ENCODE results near the gene REG3G.

The REG3G gene

GRCh38 chr2:79025421-79025820, at the start of gene REG3G:
Gene REG3G, plus strand, starts transcription at chr2:79025702. Its CDS starts 392 bp downstream, at chr2:79026094.
- FAIRE-seq, result no peak

- no peak for FAIRE-seq
Measured at GRCh38 chr2:78977661-78978145, 47.8 kb upstream of the REG3G start.

- FAIRE-seq, result no peak
Measured at GRCh38 chr2:78978340-78978739, 47.2 kb upstream of the REG3G start.

- no peak for FAIRE-seq
Measured at GRCh38 chr2:78979380-78980151, 45.9 kb upstream of the REG3G start.

GRCh38 chr2:78980152-78980465, 45.4 kb upstream of the REG3G start:
- FAIRE-seq, result no peak

GRCh38 chr2:78980871-78981270, 44.6 kb upstream of the REG3G start:
- no peak for FAIRE-seq

GRCh38 chr2:78982638-78983330, 42.7 kb upstream of the REG3G start:
- no peak for FAIRE-seq

GRCh38 chr2:78984386-78984785, 41.1 kb upstream of the REG3G start:
- FAIRE-seq, result no peak

GRCh38 chr2:78985558-78985957, 39.9 kb upstream of the REG3G start:
- no peak for FAIRE-seq

- no peak for FAIRE-seq
Measured at GRCh38 chr2:78989051-78989450, 36.5 kb upstream of the REG3G start.

- FAIRE-seq, result no peak
Measured at GRCh38 chr2:78992451-78992806, 33.1 kb upstream of the REG3G start.

GRCh38 chr2:78992807-78993517, 32.5 kb upstream of the REG3G start:
- FAIRE-seq, result no peak

GRCh38 chr2:78993518-78994148, 31.9 kb upstream of the REG3G start:
- no peak for FAIRE-seq

GRCh38 chr2:78994789-78995188, 30.7 kb upstream of the REG3G start:
- FAIRE-seq, result no peak

- no peak for FAIRE-seq
Measured at GRCh38 chr2:78999406-78999805, 26.1 kb upstream of the REG3G start.

- no peak for FAIRE-seq
Measured at GRCh38 chr2:79000008-79000576, 25.4 kb upstream of the REG3G start.

GRCh38 chr2:79001285-79001684, 24.2 kb upstream of the REG3G start:
- FAIRE-seq, result no peak

- FAIRE-seq, result no peak
Measured at GRCh38 chr2:79004680-79005079, 20.8 kb upstream of the REG3G start.

- FAIRE-seq, result no peak
Measured at GRCh38 chr2:79005216-79005615, 20.3 kb upstream of the REG3G start.

- FAIRE-seq, result no peak
Measured at GRCh38 chr2:79009388-79009787, 16.1 kb upstream of the REG3G start.

GRCh38 chr2:79011496-79011895, 14.0 kb upstream of the REG3G start:
- no peak for FAIRE-seq

GRCh38 chr2:79013629-79014028, 11.9 kb upstream of the REG3G start:
- no peak for FAIRE-seq

- no peak for FAIRE-seq
Measured at GRCh38 chr2:79016342-79016741, 9.2 kb upstream of the REG3G start.

Measured in colon (tissue), 2 donors.